ENCODE data around the gene CD164.

Gene CD164

GRCh38 chr6:109381747-109382575, at the start of gene CD164:
Gene CD164 (minus strand): TSS chr6:109382467. CDS start chr6:109382378, 89 bp downstream.
- peaks cover 28% of the 10 kb centered on the region for H3K36me3 ChIP-seq (ENCODE audit: low read depth)
- peaks cover 26% of the 10 kb centered on the region for H3K4me1 ChIP-seq (ENCODE audit: insufficient read depth, poor library complexity, severe bottlenecking)
- peak; percentile 50 for ATAC-seq (ENCODE audit: low read depth)
- H3K4me3 ChIP-seq (ENCODE audit: severe bottlenecking), result peak within 1 kb of the TSS; percentile 78
- H3K9me3 ChIP-seq (ENCODE audit: severe bottlenecking), result no peaks in the 10 kb centered on the region
- H3K27ac ChIP-seq (ENCODE audit: poor library complexity, severe bottlenecking), result peak within 1 kb of the TSS; percentile 92
- DNase-seq (ENCODE audit: low spot score), result peak; percentile 90
- no peak for TF ChIP-seq CTCF (IDR thresholded peaks at IDR 0.05; ENCODE audit: poor library complexity, severe bottlenecking)
- no peaks in the 10 kb centered on the region for H3K27me3 ChIP-seq (ENCODE audit: insufficient read depth, poor library complexity, severe bottlenecking)

- no peak for TF ChIP-seq CTCF (IDR thresholded peaks at IDR 0.05; ENCODE audit: poor library complexity, severe bottlenecking)
- no peaks in the 10 kb centered on the region for H3K9me3 ChIP-seq (ENCODE audit: severe bottlenecking)
- ATAC-seq (ENCODE audit: low read depth), result no peak
- H3K4me3 ChIP-seq (ENCODE audit: severe bottlenecking), result no peak overlapping the region
- H3K4me1 ChIP-seq (ENCODE audit: insufficient read depth, poor library complexity, severe bottlenecking), result no peaks in the 10 kb centered on the region
- no peaks in the 10 kb centered on the region for H3K27me3 ChIP-seq (ENCODE audit: insufficient read depth, poor library complexity, severe bottlenecking)
- H3K36me3 ChIP-seq (ENCODE audit: low read depth), result no peaks in the 10 kb centered on the region
- no peak for DNase-seq (ENCODE audit: low spot score)
- H3K27ac ChIP-seq (ENCODE audit: poor library complexity, severe bottlenecking), result no peak overlapping the region
Observed at GRCh38 chr6:109429496-109429895, 47.2 kb upstream of the CD164 start.

- H3K9me3 ChIP-seq (ENCODE audit: severe bottlenecking), result no peaks in the 10 kb centered on the region
- no peaks in the 10 kb centered on the region for H3K4me1 ChIP-seq (ENCODE audit: insufficient read depth, poor library complexity, severe bottlenecking)
- no peak overlapping the region for H3K4me3 ChIP-seq (ENCODE audit: severe bottlenecking)
- DNase-seq (ENCODE audit: low spot score), result no peak
- no peak for ATAC-seq (ENCODE audit: low read depth)
- TF ChIP-seq CTCF (IDR thresholded peaks at IDR 0.05; ENCODE audit: poor library complexity, severe bottlenecking), result no peak
- H3K36me3 ChIP-seq (ENCODE audit: low read depth), result no peaks in the 10 kb centered on the region
- no peaks in the 10 kb centered on the region for H3K27me3 ChIP-seq (ENCODE audit: insufficient read depth, poor library complexity, severe bottlenecking)
- no peak overlapping the region for H3K27ac ChIP-seq (ENCODE audit: poor library complexity, severe bottlenecking)
Observed at GRCh38 chr6:109428889-109429477, 46.7 kb upstream of the CD164 start.

- H3K4me1 ChIP-seq (ENCODE audit: insufficient read depth, poor library complexity, severe bottlenecking), result no peaks in the 10 kb centered on the region
- DNase-seq (ENCODE audit: low spot score), result no peak
- no peak for ATAC-seq (ENCODE audit: low read depth)
- H3K27ac ChIP-seq (ENCODE audit: poor library complexity, severe bottlenecking), result no peak overlapping the region
- H3K36me3 ChIP-seq (ENCODE audit: low read depth), result no peaks in the 10 kb centered on the region
- no peaks in the 10 kb centered on the region for H3K27me3 ChIP-seq (ENCODE audit: insufficient read depth, poor library complexity, severe bottlenecking)
- H3K4me3 ChIP-seq (ENCODE audit: severe bottlenecking), result no peak overlapping the region
- TF ChIP-seq CTCF (IDR thresholded peaks at IDR 0.05; ENCODE audit: poor library complexity, severe bottlenecking), result no peak
- H3K9me3 ChIP-seq (ENCODE audit: severe bottlenecking), result no peaks in the 10 kb centered on the region
Observed at GRCh38 chr6:109424946-109425345, 42.7 kb upstream of the CD164 start.

GRCh38 chr6:109421184-109421583, 38.9 kb upstream of the CD164 start:
- H3K27me3 ChIP-seq (ENCODE audit: insufficient read depth, poor library complexity, severe bottlenecking), result no peaks in the 10 kb centered on the region
- H3K9me3 ChIP-seq (ENCODE audit: severe bottlenecking), result no peaks in the 10 kb centered on the region
- no peak overlapping the region for H3K4me3 ChIP-seq (ENCODE audit: severe bottlenecking)
- DNase-seq (ENCODE audit: low spot score), result no peak
- H3K4me1 ChIP-seq (ENCODE audit: insufficient read depth, poor library complexity, severe bottlenecking), result no peaks in the 10 kb centered on the region
- TF ChIP-seq CTCF (IDR thresholded peaks at IDR 0.05; ENCODE audit: poor library complexity, severe bottlenecking), result no peak
- no peak overlapping the region for H3K27ac ChIP-seq (ENCODE audit: poor library complexity, severe bottlenecking)
- H3K36me3 ChIP-seq (ENCODE audit: low read depth), result no peaks in the 10 kb centered on the region
- ATAC-seq (ENCODE audit: low read depth), result no peak

Data from RWPE2 (cell line).